GM12874 (cell line): Measurements from ENCODE around the gene PSME3IP1.

Experiments used
- TF ChIP-seq, protein P1 (sequence below): IDR thresholded peaks from 2 replicates; pipeline ENCODE4 v1.5.1; 2011; ENCODE audit warnings: low read depth, mild to moderate bottlenecking, control low read depth, low read length, moderate library complexity; ENCODE audit not compliant: insufficient read depth

PSME3IP1 gene

DNA sequence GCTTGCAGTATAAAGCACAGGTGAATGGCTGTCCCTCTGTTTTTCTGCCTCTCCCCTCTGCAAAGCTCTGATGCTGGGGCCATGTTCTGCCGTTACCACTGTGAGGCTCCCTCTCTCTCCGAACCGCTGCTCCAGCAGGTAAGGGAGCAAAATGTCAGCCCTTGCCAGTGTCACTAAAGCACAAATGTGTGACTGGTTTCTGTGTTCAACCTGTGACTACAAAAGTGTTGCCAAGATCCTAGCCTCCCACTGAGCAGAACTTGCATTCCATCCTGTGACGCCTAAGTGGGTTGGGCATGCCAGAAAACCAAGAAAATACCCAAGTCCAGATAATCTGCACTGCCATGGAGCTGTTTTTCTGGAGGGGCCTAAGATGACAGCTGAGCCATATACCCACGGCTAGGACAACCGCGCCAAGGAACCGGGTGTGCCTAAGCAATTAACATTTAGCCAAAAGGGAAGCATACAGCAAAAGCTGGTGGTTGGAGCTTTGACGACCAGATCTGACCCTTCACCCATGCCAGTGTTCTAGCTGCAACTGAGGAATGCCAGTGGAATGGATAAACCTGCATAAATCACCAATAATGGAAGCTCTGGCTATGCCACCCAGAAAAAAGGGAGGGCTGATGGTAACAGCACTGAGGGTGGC, 35.0 kb downstream of the PSME3IP1 start:
- TF ChIP-seq, protein P1, sequence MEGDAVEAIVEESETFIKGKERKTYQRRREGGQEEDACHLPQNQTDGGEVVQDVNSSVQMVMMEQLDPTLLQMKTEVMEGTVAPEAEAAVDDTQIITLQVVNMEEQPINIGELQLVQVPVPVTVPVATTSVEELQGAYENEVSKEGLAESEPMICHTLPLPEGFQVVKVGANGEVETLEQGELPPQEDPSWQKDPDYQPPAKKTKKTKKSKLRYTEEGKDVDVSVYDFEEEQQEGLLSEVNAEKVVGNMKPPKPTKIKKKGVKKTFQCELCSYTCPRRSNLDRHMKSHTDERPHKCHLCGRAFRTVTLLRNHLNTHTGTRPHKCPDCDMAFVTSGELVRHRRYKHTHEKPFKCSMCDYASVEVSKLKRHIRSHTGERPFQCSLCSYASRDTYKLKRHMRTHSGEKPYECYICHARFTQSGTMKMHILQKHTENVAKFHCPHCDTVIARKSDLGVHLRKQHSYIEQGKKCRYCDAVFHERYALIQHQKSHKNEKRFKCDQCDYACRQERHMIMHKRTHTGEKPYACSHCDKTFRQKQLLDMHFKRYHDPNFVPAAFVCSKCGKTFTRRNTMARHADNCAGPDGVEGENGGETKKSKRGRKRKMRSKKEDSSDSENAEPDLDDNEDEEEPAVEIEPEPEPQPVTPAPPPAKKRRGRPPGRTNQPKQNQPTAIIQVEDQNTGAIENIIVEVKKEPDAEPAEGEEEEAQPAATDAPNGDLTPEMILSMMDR = no peak

DNA sequence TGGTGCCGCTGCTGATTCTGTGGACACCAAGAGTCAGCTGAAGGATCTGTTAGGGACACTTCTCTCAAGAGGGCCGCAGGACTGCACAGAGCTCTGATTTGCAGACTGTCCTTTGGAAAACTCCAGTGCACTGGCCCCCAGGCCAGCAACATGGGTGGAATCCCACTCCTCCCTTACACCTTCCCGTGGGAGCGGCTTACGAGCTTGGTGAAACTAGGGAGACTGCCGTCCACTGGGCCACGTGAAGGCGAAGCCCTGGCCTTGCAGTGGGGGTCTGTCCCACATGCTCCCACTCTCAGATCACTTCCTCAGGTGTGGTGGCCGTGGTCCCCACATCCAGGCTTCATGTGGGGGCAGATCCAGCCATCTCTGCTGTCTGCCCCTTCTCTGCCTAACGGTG, 36.4 kb downstream of the PSME3IP1 start:
- TF ChIP-seq, protein P1 = no peak

DNA sequence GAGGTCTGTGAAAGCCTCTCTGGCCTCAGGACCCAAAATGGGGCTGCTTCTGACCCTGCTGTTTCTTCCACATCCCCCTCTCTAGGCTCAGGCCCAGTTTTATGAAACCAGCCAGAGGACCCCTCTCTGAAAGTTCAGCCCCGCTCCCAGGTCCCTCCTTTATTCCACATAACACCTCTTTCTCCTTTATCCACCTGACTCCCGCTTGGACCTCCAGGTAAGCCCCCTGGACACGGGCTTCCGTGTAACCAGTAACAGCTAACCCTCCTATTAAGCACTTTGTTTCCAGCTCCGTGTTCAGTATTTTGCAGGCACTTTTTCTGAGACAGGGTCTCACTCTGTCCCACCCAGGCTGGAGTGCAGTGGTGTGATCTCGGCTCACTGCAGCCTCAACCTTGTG, 37.4 kb downstream of the PSME3IP1 start:
- TF ChIP-seq, protein P1 = no peak

DNA sequence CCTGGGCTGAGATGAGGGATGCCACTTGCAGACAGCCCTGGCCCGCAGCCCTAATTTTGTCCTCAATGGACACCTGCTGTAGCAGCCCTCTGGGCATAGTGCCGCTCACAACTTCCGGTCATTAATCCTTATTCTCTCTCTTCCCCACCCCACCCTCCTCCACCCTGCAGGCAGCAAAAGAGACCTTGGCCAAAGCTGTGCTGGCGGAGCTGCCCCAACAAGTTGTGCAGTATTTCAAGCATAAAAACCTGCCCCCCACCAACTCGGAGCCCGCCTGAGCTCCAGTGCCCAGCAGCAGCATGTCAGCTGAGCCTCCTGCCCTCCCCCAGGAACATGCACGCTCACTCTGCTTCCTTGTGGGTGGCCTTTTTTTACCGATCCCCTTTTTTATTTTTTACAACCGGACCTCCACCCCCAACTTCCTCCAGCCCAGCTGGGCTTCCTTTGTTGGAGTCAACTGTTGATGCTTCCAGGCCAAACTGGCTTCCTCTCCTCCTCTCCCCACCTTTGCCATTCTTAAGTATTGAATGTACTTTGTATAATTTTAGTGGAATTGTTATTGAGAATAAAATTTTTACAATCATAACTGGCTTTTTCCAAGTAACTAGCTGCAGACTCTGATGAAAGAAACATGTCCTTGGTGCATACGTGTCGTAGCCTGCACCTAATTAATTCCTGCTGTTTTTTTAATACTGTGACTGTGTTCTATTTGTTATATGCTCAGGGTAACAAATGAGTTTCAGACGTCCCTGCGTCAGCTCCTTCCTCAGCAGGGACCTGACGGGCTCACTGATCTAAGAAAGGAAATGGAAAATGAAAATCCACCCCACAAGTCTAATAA, 38.2 kb downstream of the PSME3IP1 start:
- TF ChIP-seq, protein P1 = no peak

DNA sequence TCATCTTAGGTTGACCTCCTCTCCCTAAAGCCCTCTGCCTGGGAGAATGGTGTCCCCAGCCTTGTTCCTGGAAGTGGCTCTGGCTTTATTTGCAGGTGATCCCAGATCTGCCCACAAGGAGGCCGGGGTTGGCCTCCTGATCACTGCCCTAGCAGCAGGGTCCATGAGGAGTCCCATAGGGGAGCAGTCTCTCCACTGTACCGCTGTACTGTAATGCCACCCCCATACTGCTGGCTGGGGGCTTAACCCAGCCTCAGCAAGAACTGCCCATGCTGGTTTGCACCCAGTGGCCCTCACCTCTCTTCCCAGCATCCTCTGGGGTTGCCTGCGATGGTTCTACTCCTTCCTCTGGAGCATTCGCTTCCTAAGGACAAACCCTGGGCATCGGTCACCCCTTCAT, 39.1 kb downstream of the PSME3IP1 start:
- TF ChIP-seq, protein P1 = peak; percentile 25; the same call in 1 of the 2 replicates

DNA sequence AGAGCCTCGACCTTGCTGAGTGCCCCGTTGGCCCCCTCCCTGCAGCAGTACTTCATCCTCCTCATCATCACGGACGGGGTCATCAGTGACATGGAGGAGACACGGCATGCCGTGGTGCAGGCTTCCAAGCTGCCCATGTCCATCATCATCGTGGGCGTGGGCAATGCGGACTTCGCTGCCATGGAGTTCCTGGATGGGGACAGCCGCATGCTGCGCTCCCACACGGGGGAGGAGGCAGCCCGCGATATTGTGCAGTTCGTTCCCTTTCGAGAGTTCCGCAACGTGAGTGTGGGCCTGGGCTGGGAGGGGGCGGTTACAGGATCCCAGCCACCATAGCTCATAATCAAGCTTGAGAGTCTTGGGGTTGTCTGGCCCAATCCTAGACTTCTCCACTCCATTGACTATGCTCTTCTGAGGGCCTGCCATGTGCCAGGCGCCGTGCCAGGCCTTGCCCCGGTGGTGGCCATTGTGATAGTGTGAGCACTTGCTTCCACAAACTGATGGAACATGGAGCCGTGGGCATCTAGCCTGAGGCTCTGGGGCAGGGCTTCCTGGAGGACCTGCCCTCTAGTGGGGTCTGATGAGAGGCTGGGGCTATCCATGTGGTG, 39.7 kb downstream of the PSME3IP1 start:
- TF ChIP-seq, protein P1 = no peak

DNA sequence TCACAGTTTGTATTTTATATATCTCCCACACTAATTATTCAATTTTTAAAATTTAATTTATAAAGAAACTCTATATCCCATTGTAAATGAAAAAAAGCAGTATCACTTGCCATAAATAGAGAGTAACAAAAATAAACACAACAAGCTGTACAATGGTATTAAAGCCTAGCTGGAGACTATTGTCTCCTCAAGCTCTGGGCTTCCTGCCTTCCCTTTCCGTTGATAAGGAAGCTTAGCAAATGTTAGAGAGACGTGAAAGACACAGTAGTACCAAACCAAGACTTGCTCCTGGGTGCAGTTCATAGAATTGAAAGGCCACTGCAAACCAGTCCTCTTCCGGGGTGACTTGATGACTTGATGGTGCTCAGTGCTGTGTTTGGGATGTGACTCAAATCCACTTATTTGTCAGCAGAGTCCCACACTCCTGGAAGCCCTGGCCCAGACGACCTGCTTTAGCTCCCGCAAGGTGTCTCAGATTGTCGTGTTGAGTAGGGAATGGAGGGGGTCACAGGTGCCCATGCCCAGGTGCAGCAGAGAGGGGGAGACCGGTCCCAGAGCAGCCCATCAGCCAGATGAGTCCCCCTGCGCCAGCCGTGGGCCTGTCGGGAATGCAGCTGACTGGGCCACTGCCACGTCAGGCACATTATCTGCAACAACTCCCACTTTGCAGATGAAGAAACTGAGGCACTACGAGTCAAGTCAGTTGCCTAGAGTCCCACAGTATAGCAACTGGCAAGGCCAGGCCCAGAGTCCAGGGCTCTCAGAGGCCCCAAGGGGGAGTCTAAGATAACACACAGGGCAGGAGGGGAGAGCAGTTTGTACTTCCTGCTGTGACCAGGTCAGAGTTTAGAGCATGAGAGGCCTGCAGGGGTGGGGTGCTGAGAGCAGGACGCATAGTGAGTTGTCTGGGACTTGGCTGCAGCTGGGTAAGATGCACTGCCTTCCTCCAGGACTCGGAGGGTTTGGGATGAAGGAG, 40.5 kb downstream of the PSME3IP1 start:
- TF ChIP-seq, protein P1 = no peak
